A549 (cell line): ENCODE results near the gene INSC.

Experiments used
- CEBPB ChIP-seq, 2 experiments: fragments of >200 bp in 1 of 2; sonication (Bioruptor Twin) in 1 of 2; formaldehyde crosslinking in 1 of 2; IDR thresholded peaks; 2 replicates each; pipeline ENCODE4 v1.6.1; 2012 to 2016
- CTCF ChIP-seq: fragments of >200 bp; sonication (Bioruptor Twin); formaldehyde crosslinking; IDR thresholded peaks from 3 replicates; pipeline ENCODE4 v1.5.1; 2016
- EP300 ChIP-seq, 2 experiments: fragments of >200 bp; sonication (Bioruptor Twin); formaldehyde crosslinking; IDR thresholded peaks; 2 replicates in 1 of 2; 3 replicates in 1 of 2; pipeline ENCODE4 v1.6.1; 2016 to 2017
- FOSL2 ChIP-seq, 2 experiments: fragments of 450-650 bp in 1 of 2; fragments of >200 bp in 1 of 2; sonication (Bioruptor Twin) in 1 of 2; formaldehyde crosslinking; IDR thresholded peaks; 2 replicates each; pipeline versions ENCODE4 v1.5.0 to v1.6.1; 2016 to 2020; ENCODE audit warnings: mild to moderate bottlenecking in 1 of 2, moderate library complexity in 1 of 2
- MAFK ChIP-seq: fragments of 450-650 bp; IDR thresholded peaks from 2 replicates; pipeline ENCODE4 v1.6.1; 2014; ENCODE audit not compliant: partially characterized antibody
- MAX ChIP-seq: IDR thresholded peaks from 2 replicates; pipeline ENCODE4 v1.6.1; 2012
- NPAS2 ChIP-seq: fragments of 250-450 bp; sonication (Bioruptor Pico); IDR thresholded peaks from 2 replicates; pipeline ENCODE4 v1.8.0; 2022; ENCODE audit warnings: mild to moderate bottlenecking, moderate library complexity, borderline replicate concordance
- RFX5 ChIP-seq: fragments of 450-650 bp; IDR thresholded peaks from 2 replicates; pipeline ENCODE4 v1.7.1; 2014; ENCODE audit warnings: antibody characterized with exemption, mild to moderate bottlenecking, moderate library complexity
- RNF2 ChIP-seq: fragments of 200-600 bp; sonication (generic); IDR thresholded peaks from 2 replicates; pipeline ENCODE4 v1.6.1; 2016; ENCODE audit warnings: low read depth, mild to moderate bottlenecking, antibody characterized with exemption, moderate library complexity, borderline replicate concordance
- SMC3 ChIP-seq: fragments of >200 bp; sonication (Bioruptor Twin); formaldehyde crosslinking; IDR thresholded peaks from 3 replicates; pipeline ENCODE4 v1.6.1; 2018; ENCODE audit warnings: inconsistent platforms
- TF ChIP-seq, protein P1 (sequence below): fragments of 200-600 bp; sonication (generic); IDR thresholded peaks from 2 replicates; pipeline ENCODE4 v1.6.1; 2016; ENCODE audit warnings: antibody characterized with exemption, mild to moderate bottlenecking, moderate library complexity
- TF ChIP-seq, protein P2 (sequence below): fragments of >200 bp; sonication (Bioruptor Twin); formaldehyde crosslinking; IDR thresholded peaks from 2 replicates; pipeline ENCODE4 v1.6.1; 2016
- TF ChIP-seq, protein P3 (sequence below): fragments of 150-350 bp; IDR thresholded peaks from 2 replicates; pipeline ENCODE4 v1.6.1; 2014; ENCODE audit warnings: low read depth, mild to moderate bottlenecking, low read length

GRCh38 chr11:15195454-15196200 lies 80.9 kb downstream of the INSC start:
- TF ChIP-seq RFX5: no peak
- TF ChIP-seq MAX: no peak
- no peak for TF ChIP-seq CTCF
- no peak for TF ChIP-seq CEBPB (IDR thresholded peaks at IDR 0.05)
- no peak for TF ChIP-seq MAFK
- TF ChIP-seq FOSL2 (IDR thresholded peaks at IDR 0.05): no peak
- TF ChIP-seq FOSL2 (CRISPR knock-in tag; IDR thresholded peaks at IDR 0.05): no peak
- TF ChIP-seq, protein P1, sequence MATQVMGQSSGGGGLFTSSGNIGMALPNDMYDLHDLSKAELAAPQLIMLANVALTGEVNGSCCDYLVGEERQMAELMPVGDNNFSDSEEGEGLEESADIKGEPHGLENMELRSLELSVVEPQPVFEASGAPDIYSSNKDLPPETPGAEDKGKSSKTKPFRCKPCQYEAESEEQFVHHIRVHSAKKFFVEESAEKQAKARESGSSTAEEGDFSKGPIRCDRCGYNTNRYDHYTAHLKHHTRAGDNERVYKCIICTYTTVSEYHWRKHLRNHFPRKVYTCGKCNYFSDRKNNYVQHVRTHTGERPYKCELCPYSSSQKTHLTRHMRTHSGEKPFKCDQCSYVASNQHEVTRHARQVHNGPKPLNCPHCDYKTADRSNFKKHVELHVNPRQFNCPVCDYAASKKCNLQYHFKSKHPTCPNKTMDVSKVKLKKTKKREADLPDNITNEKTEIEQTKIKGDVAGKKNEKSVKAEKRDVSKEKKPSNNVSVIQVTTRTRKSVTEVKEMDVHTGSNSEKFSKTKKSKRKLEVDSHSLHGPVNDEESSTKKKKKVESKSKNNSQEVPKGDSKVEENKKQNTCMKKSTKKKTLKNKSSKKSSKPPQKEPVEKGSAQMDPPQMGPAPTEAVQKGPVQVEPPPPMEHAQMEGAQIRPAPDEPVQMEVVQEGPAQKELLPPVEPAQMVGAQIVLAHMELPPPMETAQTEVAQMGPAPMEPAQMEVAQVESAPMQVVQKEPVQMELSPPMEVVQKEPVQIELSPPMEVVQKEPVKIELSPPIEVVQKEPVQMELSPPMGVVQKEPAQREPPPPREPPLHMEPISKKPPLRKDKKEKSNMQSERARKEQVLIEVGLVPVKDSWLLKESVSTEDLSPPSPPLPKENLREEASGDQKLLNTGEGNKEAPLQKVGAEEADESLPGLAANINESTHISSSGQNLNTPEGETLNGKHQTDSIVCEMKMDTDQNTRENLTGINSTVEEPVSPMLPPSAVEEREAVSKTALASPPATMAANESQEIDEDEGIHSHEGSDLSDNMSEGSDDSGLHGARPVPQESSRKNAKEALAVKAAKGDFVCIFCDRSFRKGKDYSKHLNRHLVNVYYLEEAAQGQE: no peak
- no peak for TF ChIP-seq NPAS2 (CRISPR knock-in tag)
- TF ChIP-seq RNF2: no peak
- no peak for TF ChIP-seq EP300 (IDR thresholded peaks at IDR 0.05)
- no peak for TF ChIP-seq SMC3
- TF ChIP-seq, protein P2, sequence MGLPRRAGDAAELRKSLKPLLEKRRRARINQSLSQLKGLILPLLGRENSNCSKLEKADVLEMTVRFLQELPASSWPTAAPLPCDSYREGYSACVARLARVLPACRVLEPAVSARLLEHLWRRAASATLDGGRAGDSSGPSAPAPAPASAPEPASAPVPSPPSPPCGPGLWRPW: no peak
- TF ChIP-seq, protein P3, sequence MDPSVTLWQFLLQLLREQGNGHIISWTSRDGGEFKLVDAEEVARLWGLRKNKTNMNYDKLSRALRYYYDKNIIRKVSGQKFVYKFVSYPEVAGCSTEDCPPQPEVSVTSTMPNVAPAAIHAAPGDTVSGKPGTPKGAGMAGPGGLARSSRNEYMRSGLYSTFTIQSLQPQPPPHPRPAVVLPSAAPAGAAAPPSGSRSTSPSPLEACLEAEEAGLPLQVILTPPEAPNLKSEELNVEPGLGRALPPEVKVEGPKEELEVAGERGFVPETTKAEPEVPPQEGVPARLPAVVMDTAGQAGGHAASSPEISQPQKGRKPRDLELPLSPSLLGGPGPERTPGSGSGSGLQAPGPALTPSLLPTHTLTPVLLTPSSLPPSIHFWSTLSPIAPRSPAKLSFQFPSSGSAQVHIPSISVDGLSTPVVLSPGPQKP: no peak
